Trophoblast cell (in vitro differentiated cells and primary cell): ENCODE results near the gene NTF4.

ENCODE experiments used
- DNase-seq, 2 donors: peaks; one replicate each; pipeline ENCODE4 v3.0.0-alpha.2; 2016
- H2AFZ ChIP-seq: 2 replicates; pipeline ENCODE4 v1.6.1; 2013; ENCODE audit warnings: low read length, moderate library complexity, mild to moderate bottlenecking; ENCODE audit not compliant: insufficient read depth, poor library complexity
- H2AK5ac ChIP-seq: 2 replicates; pipeline ENCODE4 v1.6.1; 2013; ENCODE audit warnings: mild to moderate bottlenecking, low read length
- H2BK120ac ChIP-seq: 2 replicates; pipeline ENCODE4 v1.6.1; 2013; ENCODE audit warnings: low read length, mild to moderate bottlenecking, moderate library complexity; ENCODE audit not compliant: insufficient read depth, poor library complexity
- H2BK12ac ChIP-seq: 2 replicates; pipeline ENCODE4 v1.6.1; 2013; ENCODE audit warnings: mild to moderate bottlenecking, low read length, moderate library complexity
- H2BK5ac ChIP-seq: 2 replicates; pipeline ENCODE4 v1.6.1; 2013; ENCODE audit warnings: low read length, low read depth, moderate library complexity, mild to moderate bottlenecking; ENCODE audit not compliant: poor library complexity
- H3K14ac ChIP-seq: 2 replicates; pipeline ENCODE4 v1.6.1; 2013; ENCODE audit warnings: mild to moderate bottlenecking, low read length
- H3K18ac ChIP-seq: 2 replicates; pipeline ENCODE4 v1.6.1; 2013; ENCODE audit warnings: mild to moderate bottlenecking, low read length
- H3K23ac ChIP-seq: 2 replicates; pipeline ENCODE4 v1.6.1; 2013; ENCODE audit warnings: low read length
- H3K27ac ChIP-seq: 2 replicates; pipeline ENCODE4 v1.5.1; 2013; ENCODE audit warnings: low read depth, mild to moderate bottlenecking, inconsistent platforms, low read length, moderate library complexity
- H3K27me3 ChIP-seq: 2 replicates; pipeline ENCODE4 v1.6.1; 2013; ENCODE audit warnings: inconsistent platforms, mild to moderate bottlenecking, low read length, moderate library complexity; ENCODE audit not compliant: insufficient read depth
- H3K36me3 ChIP-seq, 2 experiments: 1 replicate in 1 of 2; 2 replicates in 1 of 2; pipeline ENCODE4 v1.6.1; 2013; ENCODE audit warnings: low read length in 2 of 2, mild to moderate bottlenecking in 2 of 2, moderate library complexity in 1 of 2; ENCODE audit not compliant: insufficient read depth in 2 of 2, control insufficient read depth in 1 of 2
- H3K4ac ChIP-seq: 2 replicates; pipeline ENCODE4 v1.6.1; 2013; ENCODE audit warnings: low read depth, mild to moderate bottlenecking, low read length, moderate library complexity
- H3K4me1 ChIP-seq, 2 experiments: 1 replicate in 1 of 2; 2 replicates in 1 of 2; pipeline ENCODE4 v1.6.1; 2013; ENCODE audit warnings: low read length in 2 of 2, mild to moderate bottlenecking in 2 of 2, moderate library complexity in 1 of 2; ENCODE audit not compliant: insufficient read depth in 2 of 2, control insufficient read depth in 1 of 2
- H3K4me2 ChIP-seq: 2 replicates; pipeline ENCODE4 v1.6.1; 2013; ENCODE audit warnings: inconsistent platforms, mild to moderate bottlenecking, low read length, moderate library complexity
- H3K4me3 ChIP-seq: 2 replicates; pipeline ENCODE4 v1.5.1; 2013; ENCODE audit warnings: mild to moderate bottlenecking, low read depth, low read length, inconsistent platforms
- H3K79me1 ChIP-seq: one replicate; pipeline ENCODE4 v1.6.1; 2013; ENCODE audit warnings: low read length
- H3K79me2 ChIP-seq: 2 replicates; pipeline ENCODE4 v1.6.1; 2013; ENCODE audit warnings: low read length, mild to moderate bottlenecking; ENCODE audit not compliant: control insufficient read depth, insufficient read depth, poor library complexity
- H3K9ac ChIP-seq: 2 replicates; pipeline ENCODE4 v1.6.1; 2013; ENCODE audit warnings: mild to moderate bottlenecking, low read length
- H3K9me3 ChIP-seq: 2 replicates; pipeline ENCODE4 v1.6.1; 2013; ENCODE audit warnings: low read depth, mild to moderate bottlenecking, control low read depth, inconsistent platforms, low read length; ENCODE audit not compliant: insufficient read depth
- H4K12ac ChIP-seq: 2 replicates; pipeline ENCODE4 v1.6.1; 2013; ENCODE audit warnings: low read depth, mild to moderate bottlenecking, low read length, moderate library complexity
- H4K8ac ChIP-seq: 2 replicates; pipeline ENCODE4 v1.6.1; 2013; ENCODE audit warnings: low read depth, mild to moderate bottlenecking, low read length, moderate library complexity
- H4K91ac ChIP-seq: one replicate; pipeline ENCODE4 v1.6.1; 2013; ENCODE audit warnings: low read depth, mild to moderate bottlenecking, low read length, moderate library complexity
- WGBS: extraction: QIAGEN DNeasy Blood & Tissue Kit; methylation state at CpG from one replicate; pipeline ENCODE4 v1.1.7; 2013; ENCODE audit warnings: missing lambda C conversion rate; ENCODE audit not compliant: insufficient read length, insufficient coverage; ENCODE audit errors: extremely low coverage; 5-methylcytosine and 5-hydroxymethylcytosine counted together

Gene NTF4

GRCh38 chr19:49101160-49101559 is 36.5 kb upstream of the NTF4 start:
- peaks cover 81 to 85% of the 10 kb centered on the region in 2 experiments for H3K36me3 ChIP-seq

GRCh38 chr19:49098795-49099194 is 34.2 kb upstream of the NTF4 start:
- H4K91ac ChIP-seq = no peak overlapping the region
- H3K27me3 ChIP-seq = no peaks in the 10 kb centered on the region
- H4K8ac ChIP-seq = no peak overlapping the region
- H3K18ac ChIP-seq = no peak overlapping the region
- no peak overlapping the region for H3K4me3 ChIP-seq
- no peak overlapping the region for H4K12ac ChIP-seq
- H3K79me2 ChIP-seq = no peaks in the 10 kb centered on the region
- H3K9ac ChIP-seq = no peak overlapping the region
- no peaks in the 10 kb centered on the region for H3K4me1 ChIP-seq
- no peak overlapping the region for H2BK5ac ChIP-seq
- no peak overlapping the region for H2AFZ ChIP-seq
- H3K36me3 ChIP-seq = peaks cover 80% of the 10 kb centered on the region in 2 experiments
- H3K27ac ChIP-seq = no peak overlapping the region
- no peaks in the 10 kb centered on the region for H3K79me1 ChIP-seq
- no peak overlapping the region for H3K14ac ChIP-seq
- H2AK5ac ChIP-seq = no peak overlapping the region
- H3K4me2 ChIP-seq = no peak overlapping the region
- no peak overlapping the region for H2BK120ac ChIP-seq
- no peak for DNase-seq
- no peak overlapping the region for H2BK12ac ChIP-seq
- WGBS = no CpG with 5 or more reads among the region's 4 CpGs
- H3K23ac ChIP-seq = no peak overlapping the region
- H3K9me3 ChIP-seq = no peaks in the 10 kb centered on the region
- H3K4ac ChIP-seq = no peak overlapping the region

More at GRCh38 chr19:49101160-49101559, 36.5 kb upstream of the NTF4 start:
- Histone ChIP-seq H4K91ac (no peak overlapping the region), H2BK120ac (no peak overlapping the region), H2BK5ac (no peak overlapping the region), H3K4ac (no peak overlapping the region), H3K9ac (no peak overlapping the region), H3K4me2 (no peak overlapping the region), H3K14ac (no peak overlapping the region), H3K4me1 (no peaks in the 10 kb centered on the region), H2AK5ac (no peak overlapping the region), H3K18ac (no peak overlapping the region), H2BK12ac (no peak overlapping the region), H3K23ac (no peak overlapping the region), H4K12ac (no peak overlapping the region), H3K4me3 (no peak overlapping the region), H4K8ac (no peak overlapping the region), H3K27me3 (no peaks in the 10 kb centered on the region), H3K9me3 (no peaks in the 10 kb centered on the region), H3K79me2 (no peaks in the 10 kb centered on the region), H3K27ac (no peak overlapping the region), H2AFZ (no peak overlapping the region), H3K79me1 (no peaks in the 10 kb centered on the region)
- no CpG with 5 or more reads among the region's 12 CpGs for WGBS
- no peak for DNase-seq

GRCh38 chr19:49097453-49098288 is 33.1 kb upstream of the NTF4 start:
- H2BK5ac ChIP-seq = no peak overlapping the region
- H3K27ac ChIP-seq = peak overlapping the region; percentile 36
- no peak overlapping the region for H3K9ac ChIP-seq
- no peaks in the 10 kb centered on the region for H3K79me1 ChIP-seq
- H3K14ac ChIP-seq = no peak overlapping the region
- no peak overlapping the region for H3K18ac ChIP-seq
- no peak overlapping the region for H4K8ac ChIP-seq
- DNase-seq = peak; percentile 60 to 90
- H2AFZ ChIP-seq = no peak overlapping the region
- H3K79me2 ChIP-seq = no peaks in the 10 kb centered on the region
- no peak overlapping the region for H3K4me2 ChIP-seq
- H4K91ac ChIP-seq = no peak overlapping the region
- H2BK12ac ChIP-seq = no peak overlapping the region
- no CpG with 5 or more reads among the region's 8 CpGs for WGBS
- H3K4me1 ChIP-seq = no peaks in the 10 kb centered on the region
- no peak overlapping the region for H4K12ac ChIP-seq
- H2AK5ac ChIP-seq = no peak overlapping the region
- no peak overlapping the region for H3K23ac ChIP-seq
- no peak overlapping the region for H2BK120ac ChIP-seq
- H3K27me3 ChIP-seq = no peaks in the 10 kb centered on the region
- H3K4me3 ChIP-seq = no peak overlapping the region
- H3K9me3 ChIP-seq = no peaks in the 10 kb centered on the region
- H3K4ac ChIP-seq = no peak overlapping the region
- H3K36me3 ChIP-seq = peaks cover 78 to 80% of the 10 kb centered on the region in 2 experiments

GRCh38 chr19:49094505-49095482 is 30.2 kb upstream of the NTF4 start:
- H3K14ac ChIP-seq = no peak overlapping the region
- no peaks in the 10 kb centered on the region for H3K79me2 ChIP-seq
- H2BK5ac ChIP-seq = no peak overlapping the region
- H3K79me1 ChIP-seq = no peaks in the 10 kb centered on the region
- H3K27ac ChIP-seq = no peak overlapping the region
- peaks cover 78 to 79% of the 10 kb centered on the region in 2 experiments for H3K36me3 ChIP-seq
- H3K18ac ChIP-seq = no peak overlapping the region
- no peak overlapping the region for H3K23ac ChIP-seq
- H3K4me1 ChIP-seq = no peaks in the 10 kb centered on the region
- no peak overlapping the region for H4K91ac ChIP-seq
- no peak overlapping the region for H3K4ac ChIP-seq
- H4K8ac ChIP-seq = no peak overlapping the region
- no peak overlapping the region for H3K4me3 ChIP-seq
- H3K27me3 ChIP-seq = no peaks in the 10 kb centered on the region
- no peak overlapping the region for H2AK5ac ChIP-seq
- no peak overlapping the region for H2BK12ac ChIP-seq
- DNase-seq = no peak
- no CpG with 5 or more reads among the region's 23 CpGs for WGBS
- H2BK120ac ChIP-seq = no peak overlapping the region
- no peak overlapping the region for H4K12ac ChIP-seq
- H3K9me3 ChIP-seq = no peaks in the 10 kb centered on the region
- H3K9ac ChIP-seq = no peak overlapping the region
- H3K4me2 ChIP-seq = no peak overlapping the region
- no peak overlapping the region for H2AFZ ChIP-seq
